Measurements from ENCODE around the gene ATP11C.

Gene ATP11C

DNA sequence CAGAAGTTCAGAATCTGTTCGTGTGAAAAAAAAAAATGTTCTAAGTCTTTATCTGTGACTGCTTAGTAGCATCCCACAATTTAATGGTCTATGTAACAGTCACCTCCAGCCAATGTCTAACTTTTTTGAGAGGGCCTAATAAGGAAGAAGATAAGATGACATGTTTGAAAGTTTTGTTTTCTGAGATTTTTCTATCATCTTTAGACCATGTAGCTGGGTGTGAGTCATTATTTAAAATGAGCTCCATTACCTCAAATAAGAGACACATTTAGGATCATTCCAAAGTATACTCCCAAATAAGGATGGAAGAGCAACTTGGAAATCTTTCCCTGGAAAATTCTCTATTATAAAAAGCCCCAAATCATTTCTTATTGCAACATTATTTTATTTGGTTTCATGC, 196.7 kb downstream of the ATP11C start:
- H3K4me1 ChIP-seq (ENCODE audit: control insufficient read depth, insufficient read depth, low read length, unreplicated experiment), result peaks cover 17% of the 10 kb centered on the region
- no peak overlapping the region for H3K4me3 ChIP-seq (ENCODE audit: low read depth, low read length)
- H3K79me2 ChIP-seq (ENCODE audit: control insufficient read depth, insufficient read depth, low read length, unreplicated experiment), result no peaks in the 10 kb centered on the region
- no peaks in the 10 kb centered on the region for H3K27me3 ChIP-seq (ENCODE audit: insufficient read depth, low read length)
- H3K27ac ChIP-seq (ENCODE audit: low read depth, low read length), result no peak overlapping the region
- H3K36me3 ChIP-seq (ENCODE audit: insufficient read depth, low read length), result no peaks in the 10 kb centered on the region
- no peak overlapping the region for H2AFZ ChIP-seq (ENCODE audit: low read length, unreplicated experiment)

DNA sequence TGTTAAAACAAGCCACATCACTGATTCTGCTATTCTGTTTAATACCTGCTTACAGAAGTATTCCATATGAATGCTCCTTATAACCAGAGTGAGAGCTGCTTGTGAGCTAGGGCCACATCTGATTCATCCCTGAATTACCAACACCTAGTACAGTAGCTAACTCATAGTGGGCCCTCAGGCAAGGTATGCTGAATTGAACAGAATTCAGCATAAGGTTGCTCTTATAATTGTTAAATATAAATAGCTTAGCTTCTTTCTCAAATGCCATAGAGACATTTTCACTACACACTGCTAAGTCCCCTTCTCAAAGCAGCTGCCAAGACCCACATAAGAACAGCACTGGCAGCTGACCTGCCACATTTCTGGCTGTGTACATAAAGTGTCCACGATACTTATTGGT, 197.9 kb downstream of the ATP11C start:
- Histone ChIP-seq H3K27me3 (ENCODE audit: insufficient read depth, low read length) (no peaks in the 10 kb centered on the region), H3K4me3 (ENCODE audit: low read depth, low read length) (no peak overlapping the region), H2AFZ (ENCODE audit: low read length, unreplicated experiment) (no peak overlapping the region), H3K27ac (ENCODE audit: low read depth, low read length) (no peak overlapping the region), H3K36me3 (ENCODE audit: insufficient read depth, low read length) (no peaks in the 10 kb centered on the region), H3K79me2 (ENCODE audit: control insufficient read depth, insufficient read depth, low read length, unreplicated experiment) (no peaks in the 10 kb centered on the region), H3K4me1 (ENCODE audit: control insufficient read depth, insufficient read depth, low read length, unreplicated experiment) (peaks cover 13% of the 10 kb centered on the region)

DNA sequence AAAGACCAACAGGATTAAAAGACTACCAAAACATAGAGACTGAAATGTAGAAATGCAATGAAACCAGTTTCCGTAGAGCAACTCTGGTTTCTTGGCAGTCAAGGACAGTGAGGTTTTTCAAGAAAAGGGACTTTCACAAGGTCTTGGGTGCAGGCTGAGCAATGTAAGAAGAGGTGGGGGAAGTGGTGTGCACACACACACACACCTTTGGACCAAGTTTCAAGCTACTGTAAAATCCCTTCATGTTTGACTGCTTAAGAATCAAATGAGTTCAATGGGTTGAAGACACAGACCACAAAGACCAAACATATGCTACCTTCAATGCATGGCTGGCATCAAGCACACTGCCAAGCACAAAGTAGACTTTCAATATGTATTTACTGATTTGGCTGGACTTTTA, 207.1 kb downstream of the ATP11C start:
- H3K27me3 ChIP-seq (ENCODE audit: insufficient read depth, low read length), result no peaks in the 10 kb centered on the region
- H3K27ac ChIP-seq (ENCODE audit: low read depth, low read length), result no peak overlapping the region
- H3K79me2 ChIP-seq (ENCODE audit: control insufficient read depth, insufficient read depth, low read length, unreplicated experiment), result no peaks in the 10 kb centered on the region
- H3K4me3 ChIP-seq (ENCODE audit: low read depth, low read length), result no peak overlapping the region
- H2AFZ ChIP-seq (ENCODE audit: low read length, unreplicated experiment), result no peak overlapping the region
- H3K4me1 ChIP-seq (ENCODE audit: control insufficient read depth, insufficient read depth, low read length, unreplicated experiment), result no peaks in the 10 kb centered on the region
- H3K36me3 ChIP-seq (ENCODE audit: insufficient read depth, low read length), result no peaks in the 10 kb centered on the region

DNA sequence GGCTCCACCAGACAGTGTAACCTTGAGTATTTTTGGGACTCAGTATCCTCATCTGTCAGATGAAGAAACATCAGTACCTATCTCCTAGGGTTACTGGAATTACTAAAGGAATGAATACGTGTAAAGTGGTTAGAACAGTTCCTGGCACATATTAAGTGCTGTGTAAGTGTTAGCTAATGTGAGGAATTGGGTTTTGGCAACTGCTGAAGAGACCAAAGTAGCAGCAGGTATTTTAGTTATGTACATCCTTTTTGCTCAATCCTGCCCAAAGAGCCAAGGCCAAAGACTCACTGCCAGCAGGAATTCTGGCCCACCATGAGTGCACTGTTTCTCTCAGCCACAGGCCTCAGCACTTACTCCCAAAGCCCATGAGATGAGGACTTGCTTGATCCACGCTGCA, 208.2 kb downstream of the ATP11C start:
- Histone ChIP-seq H3K4me3 (ENCODE audit: low read depth, low read length) (no peak overlapping the region), H3K4me1 (ENCODE audit: control insufficient read depth, insufficient read depth, low read length, unreplicated experiment) (no peaks in the 10 kb centered on the region), H3K36me3 (ENCODE audit: insufficient read depth, low read length) (no peaks in the 10 kb centered on the region), H3K79me2 (ENCODE audit: control insufficient read depth, insufficient read depth, low read length, unreplicated experiment) (no peaks in the 10 kb centered on the region), H3K27me3 (ENCODE audit: insufficient read depth, low read length) (no peaks in the 10 kb centered on the region), H3K27ac (ENCODE audit: low read depth, low read length) (no peak overlapping the region), H2AFZ (ENCODE audit: low read length, unreplicated experiment) (no peak overlapping the region)

DNA sequence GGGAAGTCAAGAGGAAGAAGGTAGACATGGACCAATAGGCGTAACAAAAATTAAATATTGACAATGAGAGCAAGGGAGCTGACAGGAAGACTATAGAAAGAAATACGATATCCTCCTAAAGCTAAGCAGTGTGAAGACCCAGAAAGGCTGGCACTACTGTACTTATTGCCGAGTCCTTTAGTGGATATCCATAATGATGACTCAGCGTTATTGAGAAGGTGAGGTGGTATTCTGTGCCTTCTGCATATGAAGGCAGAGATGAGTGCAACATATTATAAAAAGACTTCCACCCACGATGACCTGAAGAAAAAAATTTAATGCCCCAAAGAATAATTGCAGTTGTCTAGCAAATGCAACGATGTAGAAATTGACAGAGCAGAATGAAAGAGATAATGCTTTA, 211.9 kb downstream of the ATP11C start:
- no peaks in the 10 kb centered on the region for H3K36me3 ChIP-seq (ENCODE audit: insufficient read depth, low read length)
- no peaks in the 10 kb centered on the region for H3K4me1 ChIP-seq (ENCODE audit: control insufficient read depth, insufficient read depth, low read length, unreplicated experiment)
- no peaks in the 10 kb centered on the region for H3K27me3 ChIP-seq (ENCODE audit: insufficient read depth, low read length)
- H3K79me2 ChIP-seq (ENCODE audit: control insufficient read depth, insufficient read depth, low read length, unreplicated experiment), result no peaks in the 10 kb centered on the region
- H3K27ac ChIP-seq (ENCODE audit: low read depth, low read length), result no peak overlapping the region
- no peak overlapping the region for H3K4me3 ChIP-seq (ENCODE audit: low read depth, low read length)
- no peak overlapping the region for H2AFZ ChIP-seq (ENCODE audit: low read length, unreplicated experiment)

DNA sequence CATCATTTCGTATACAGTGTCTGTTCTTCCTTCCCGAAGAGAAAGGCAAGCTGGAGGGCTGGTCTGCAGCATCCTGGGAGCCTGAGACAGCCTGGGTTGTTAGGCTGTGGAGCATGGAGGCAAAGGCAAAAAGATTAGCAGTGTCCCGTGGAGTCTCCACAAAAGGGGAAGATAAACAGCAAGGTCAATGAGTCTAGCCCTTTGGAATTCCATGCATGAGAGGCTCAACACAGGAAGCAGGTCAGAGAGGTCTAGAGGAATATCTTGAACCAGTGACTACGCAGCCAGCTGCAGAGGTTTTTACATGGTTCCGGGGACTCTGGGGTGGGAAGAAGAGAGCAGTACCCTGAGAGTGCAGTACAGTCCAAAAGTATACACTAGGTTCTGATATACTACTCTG, 212.7 kb downstream of the ATP11C start:
- H3K4me1 ChIP-seq (ENCODE audit: control insufficient read depth, insufficient read depth, low read length, unreplicated experiment), result no peaks in the 10 kb centered on the region
- no peak overlapping the region for H3K4me3 ChIP-seq (ENCODE audit: low read depth, low read length)
- no peaks in the 10 kb centered on the region for H3K36me3 ChIP-seq (ENCODE audit: insufficient read depth, low read length)
- H3K27me3 ChIP-seq (ENCODE audit: insufficient read depth, low read length), result no peaks in the 10 kb centered on the region
- H3K79me2 ChIP-seq (ENCODE audit: control insufficient read depth, insufficient read depth, low read length, unreplicated experiment), result no peaks in the 10 kb centered on the region
- no peak overlapping the region for H2AFZ ChIP-seq (ENCODE audit: low read length, unreplicated experiment)
- no peak overlapping the region for H3K27ac ChIP-seq (ENCODE audit: low read depth, low read length)

DNA sequence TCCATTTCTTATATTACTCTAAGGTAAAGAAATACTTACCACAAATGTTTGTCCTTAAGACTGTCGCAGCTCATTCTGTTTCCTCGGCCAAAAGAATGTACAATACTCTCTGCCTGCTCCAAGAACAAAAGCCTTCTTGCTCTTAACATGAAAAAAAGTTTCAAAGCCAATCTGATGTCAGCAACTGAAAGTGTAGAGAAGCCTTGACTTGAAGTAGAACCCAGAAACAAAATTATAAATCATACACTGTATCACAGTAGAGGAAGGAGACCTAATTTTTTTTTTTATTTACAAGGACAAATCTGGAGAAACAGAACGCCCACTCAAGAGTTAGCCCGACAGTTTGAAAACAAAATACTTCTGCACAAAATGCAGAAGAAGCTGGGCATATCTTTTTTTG, 224.8 kb downstream of the ATP11C start, which contains the start of gene MCF2:
Gene MCF2 (minus strand): TSS at position 101 of the 400 bp plus-strand sequence. CDS start 56,423 bp downstream, outside the sequence.
- no peaks in the 10 kb centered on the region for H3K79me2 ChIP-seq (ENCODE audit: control insufficient read depth, insufficient read depth, low read length, unreplicated experiment)
- H3K27me3 ChIP-seq (ENCODE audit: insufficient read depth, low read length), result no peaks in the 10 kb centered on the region

DNA sequence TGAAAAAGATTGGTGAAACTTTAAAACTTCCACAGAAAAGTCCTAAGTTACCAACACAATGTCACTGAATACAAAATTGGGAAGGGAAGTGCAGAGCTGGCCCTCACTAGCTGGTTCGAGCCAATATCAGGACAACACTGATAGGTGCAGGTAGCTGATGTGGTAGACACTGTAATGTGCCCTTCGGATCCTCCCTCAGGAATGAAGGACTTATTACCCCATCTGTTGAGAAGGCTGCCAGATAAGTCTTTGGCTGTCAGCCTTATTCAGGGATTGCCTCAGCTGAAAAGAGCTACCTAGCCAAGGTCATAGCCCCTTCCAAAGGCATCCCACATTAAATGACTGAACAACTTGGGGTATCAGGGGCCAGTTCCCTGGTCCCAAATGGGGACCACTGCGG, 230.2 kb downstream of the ATP11C start:
- Histone ChIP-seq H3K4me1 (ENCODE audit: control insufficient read depth, insufficient read depth, low read length, unreplicated experiment) (no peaks in the 10 kb centered on the region), H3K27me3 (ENCODE audit: insufficient read depth, low read length) (no peaks in the 10 kb centered on the region), H2AFZ (ENCODE audit: low read length, unreplicated experiment) (no peak overlapping the region), H3K79me2 (ENCODE audit: control insufficient read depth, insufficient read depth, low read length, unreplicated experiment) (no peaks in the 10 kb centered on the region), H3K4me3 (ENCODE audit: low read depth, low read length) (no peak overlapping the region), H3K36me3 (ENCODE audit: insufficient read depth, low read length) (no peaks in the 10 kb centered on the region), H3K27ac (ENCODE audit: low read depth, low read length) (no peak overlapping the region)

More for the DNA sequence above, 224.8 kb downstream of the ATP11C start, which contains the start of gene MCF2:
- no peaks in the 10 kb centered on the region for H3K36me3 ChIP-seq (ENCODE audit: insufficient read depth, low read length)
- no peak within 1 kb of the TSS for H3K27ac ChIP-seq (ENCODE audit: low read depth, low read length)
- no peaks in the 10 kb centered on the region for H3K4me1 ChIP-seq (ENCODE audit: control insufficient read depth, insufficient read depth, low read length, unreplicated experiment)
- H3K4me3 ChIP-seq (ENCODE audit: low read depth, low read length), result no peak within 1 kb of the TSS
- H2AFZ ChIP-seq (ENCODE audit: low read length, unreplicated experiment), result no peak within 1 kb of the TSS

DNA sequence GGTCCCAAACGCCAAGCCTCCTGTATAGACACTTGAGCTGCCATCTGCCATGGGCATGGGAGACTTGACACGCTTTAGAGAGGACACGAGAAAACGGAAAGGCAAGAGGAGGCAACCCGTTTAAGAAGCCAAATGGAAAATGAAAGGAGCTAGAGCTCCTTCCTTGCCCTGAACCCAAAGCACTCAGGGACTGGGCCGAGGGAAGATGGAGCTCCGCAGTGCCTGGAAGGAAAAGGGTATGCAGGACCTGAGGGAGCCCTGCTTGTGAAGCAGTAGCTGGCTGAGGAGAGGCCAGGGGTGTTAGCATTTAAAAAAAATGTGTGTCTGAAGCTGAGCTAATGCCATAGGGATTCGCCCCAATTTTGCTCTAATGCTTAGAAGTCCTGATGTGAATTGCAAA, 239.9 kb downstream of the ATP11C start:
- peak overlapping the region; percentile 22 for H2AFZ ChIP-seq (ENCODE audit: low read length, unreplicated experiment)
- H3K4me1 ChIP-seq (ENCODE audit: control insufficient read depth, insufficient read depth, low read length, unreplicated experiment), result no peaks in the 10 kb centered on the region
- no peak overlapping the region for H3K27ac ChIP-seq (ENCODE audit: low read depth, low read length)
- peaks cover 6% of the 10 kb centered on the region; the same call in 1 of the 2 replicates for H3K27me3 ChIP-seq (ENCODE audit: insufficient read depth, low read length)
- no peaks in the 10 kb centered on the region for H3K79me2 ChIP-seq (ENCODE audit: control insufficient read depth, insufficient read depth, low read length, unreplicated experiment)
- H3K4me3 ChIP-seq (ENCODE audit: low read depth, low read length), result peak overlapping the region; percentile 75
- no peaks in the 10 kb centered on the region for H3K36me3 ChIP-seq (ENCODE audit: insufficient read depth, low read length)

DNA sequence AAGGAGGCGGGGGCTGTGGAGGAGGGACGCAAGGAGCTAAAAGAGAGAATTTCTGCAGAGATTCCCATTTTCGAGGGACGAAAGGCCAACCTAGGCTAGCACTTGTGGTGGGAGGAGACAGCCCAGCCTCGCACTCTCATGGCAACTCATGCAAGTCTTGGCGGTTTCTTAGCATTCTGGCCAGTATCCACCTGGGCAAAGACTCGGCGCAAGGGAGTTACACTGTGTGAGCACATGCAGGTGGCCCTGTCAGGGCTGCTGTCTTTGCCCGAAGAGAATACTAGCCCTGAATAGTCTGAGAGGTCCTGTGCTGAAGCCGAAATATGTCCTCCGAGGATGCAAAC, 240.4 kb downstream of the ATP11C start:
- Histone ChIP-seq H3K27ac (ENCODE audit: low read depth, low read length) (no peak overlapping the region), H3K79me2 (ENCODE audit: control insufficient read depth, insufficient read depth, low read length, unreplicated experiment) (no peaks in the 10 kb centered on the region), H3K4me3 (ENCODE audit: low read depth, low read length) (peak overlapping the region; percentile 75), H2AFZ (ENCODE audit: low read length, unreplicated experiment) (peak overlapping the region; percentile 22), H3K36me3 (ENCODE audit: insufficient read depth, low read length) (no peaks in the 10 kb centered on the region), H3K27me3 (ENCODE audit: insufficient read depth, low read length) (peaks cover 6% of the 10 kb centered on the region; the same call in 1 of the 2 replicates), H3K4me1 (ENCODE audit: control insufficient read depth, insufficient read depth, low read length, unreplicated experiment) (no peaks in the 10 kb centered on the region)

DNA sequence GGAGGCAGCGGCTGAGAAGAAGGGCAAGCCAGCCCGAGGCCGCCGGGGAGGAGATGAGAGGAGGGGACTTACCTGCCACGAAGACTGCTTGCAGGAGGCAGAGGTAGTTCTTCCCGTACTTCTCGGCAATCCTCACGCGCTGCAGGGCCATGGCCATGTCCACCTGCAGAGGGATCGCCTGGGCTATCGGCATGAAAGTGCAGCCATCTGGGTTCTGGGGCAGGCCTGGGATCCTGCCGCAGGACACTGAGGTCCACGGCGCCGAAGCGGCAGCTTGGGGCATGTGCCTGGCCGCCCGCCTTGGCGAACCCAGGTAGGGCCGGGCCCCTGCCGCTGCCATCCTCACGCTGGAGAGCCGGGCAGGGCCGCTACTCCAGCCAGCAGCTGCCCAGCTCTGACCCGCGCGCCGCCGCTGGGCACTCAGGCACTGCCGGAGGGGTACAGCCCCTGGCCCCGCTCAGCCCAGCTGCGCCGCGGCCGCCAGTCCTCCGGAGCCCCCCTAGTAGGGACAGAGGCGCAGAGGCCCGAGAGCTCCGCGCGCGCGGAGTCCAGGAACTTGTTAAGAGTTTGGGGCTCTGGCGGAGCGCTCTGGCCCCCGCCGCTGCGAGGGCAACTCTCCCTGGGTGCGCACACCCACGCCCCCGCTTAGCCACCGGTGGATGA, 240.9 kb downstream of the ATP11C start:
- Histone ChIP-seq H3K4me3 (ENCODE audit: low read depth, low read length) (peak overlapping the region; percentile 75), H3K36me3 (ENCODE audit: insufficient read depth, low read length) (no peaks in the 10 kb centered on the region), H3K79me2 (ENCODE audit: control insufficient read depth, insufficient read depth, low read length, unreplicated experiment) (no peaks in the 10 kb centered on the region), H2AFZ (ENCODE audit: low read length, unreplicated experiment) (no peak overlapping the region), H3K27me3 (ENCODE audit: insufficient read depth, low read length) (peaks cover 6% of the 10 kb centered on the region; the same call in 1 of the 2 replicates), H3K27ac (ENCODE audit: low read depth, low read length) (no peak overlapping the region), H3K4me1 (ENCODE audit: control insufficient read depth, insufficient read depth, low read length, unreplicated experiment) (no peaks in the 10 kb centered on the region)

All from ACC112 (cell line).